MM.1S (cell line): ENCODE results near the gene AMZ2.
"Not testable (repeated sequence)": the region's sequence is repeated elsewhere in the genome, so short reads cannot be mapped to it uniquely, and the experiment has no call there.

Experiments used
- CTCF ChIP-seq: fragments of 300-600 bp; sonication (generic); IDR thresholded peaks from 2 replicates; pipeline ENCODE4 v1.5.1; 2016; ENCODE audit warnings: antibody characterized with exemption, low read length, mixed read lengths
- EZH2 ChIP-seq: fragments of 300-600 bp; sonication (generic); optimal IDR thresholded peaks from 2 replicates; pipeline ENCODE3; 2017; ENCODE audit warnings: low read depth, mild to moderate bottlenecking, antibody characterized with exemption, low read length, mixed read lengths

- not testable (repeated sequence) for TF ChIP-seq CTCF, EZH2
Measured at GRCh38 chr17:68213428-68214411, 34.1 kb upstream of the AMZ2 start.
